Colon (tissue), 2 donors: ENCODE measurements around the gene NT5E.
A peak's percentile ranks its signal among the peaks of the same experiment; 100 is the strongest.

Source experiments
- FAIRE-seq: peaks from 2 replicates; lab custom pipeline; 2012; peaks lifted over from hg19 to GRCh38; lab: Jason Lieb, UNC
- donor health status: control.
- donor health status: control.

The NT5E gene

DNA sequence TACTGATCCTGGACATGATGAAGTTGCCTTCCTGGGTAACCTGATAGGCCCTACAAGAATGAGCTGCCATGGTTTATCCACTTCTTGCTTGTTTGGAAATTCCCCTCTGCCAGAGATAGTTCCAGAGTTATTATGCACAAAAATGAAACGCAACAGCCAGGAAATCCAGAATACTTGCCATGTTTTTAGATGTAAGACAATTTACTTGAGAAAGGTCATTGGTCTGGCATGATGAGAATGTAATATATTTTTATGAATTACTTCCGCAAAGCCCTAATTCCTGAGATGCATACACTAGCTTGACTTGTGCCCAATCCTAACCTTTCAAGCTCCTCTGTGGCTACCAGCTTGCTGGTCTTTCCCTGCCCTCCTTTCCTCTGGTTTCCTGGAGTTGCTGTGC, 27.9 kb upstream of the NT5E start:
- no peak for FAIRE-seq

GRCh38 chr6:85422996-85423395, 26.9 kb upstream of the NT5E start:
- FAIRE-seq = no peak

- FAIRE-seq = no peak
These were observed 24.9 kb upstream of the NT5E start for GRCh38 chr6:85424981-85425380.

- FAIRE-seq = no peak
These were observed 23.9 kb upstream of the NT5E start for GRCh38 chr6:85425997-85426396.

- FAIRE-seq = no peak
These were observed 21.4 kb upstream of the NT5E start for GRCh38 chr6:85428486-85428885.

- FAIRE-seq = no peak
These were observed 20.5 kb upstream of the NT5E start for GRCh38 chr6:85429346-85429745.

- no peak for FAIRE-seq
These were observed 18.6 kb upstream of the NT5E start for GRCh38 chr6:85431271-85431670.

DNA sequence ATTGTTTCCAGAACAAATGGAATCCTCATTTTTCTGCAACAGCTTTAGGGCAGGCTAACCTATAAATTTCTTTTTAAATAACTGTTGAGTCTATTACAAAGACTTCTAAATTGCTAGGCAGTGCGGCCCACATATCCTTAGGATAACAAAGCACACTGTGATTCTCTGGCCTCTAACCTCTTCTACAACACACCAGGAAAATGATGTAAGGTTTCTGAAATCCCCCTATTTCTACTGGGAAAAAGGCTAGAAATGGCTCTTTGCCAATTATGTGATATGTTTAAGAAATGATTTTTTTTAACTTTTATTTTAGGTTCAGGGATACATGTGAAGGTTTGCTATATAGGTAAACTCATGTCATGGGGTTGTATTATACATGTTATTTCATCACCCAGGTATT, 17.3 kb upstream of the NT5E start:
- FAIRE-seq = no peak

DNA sequence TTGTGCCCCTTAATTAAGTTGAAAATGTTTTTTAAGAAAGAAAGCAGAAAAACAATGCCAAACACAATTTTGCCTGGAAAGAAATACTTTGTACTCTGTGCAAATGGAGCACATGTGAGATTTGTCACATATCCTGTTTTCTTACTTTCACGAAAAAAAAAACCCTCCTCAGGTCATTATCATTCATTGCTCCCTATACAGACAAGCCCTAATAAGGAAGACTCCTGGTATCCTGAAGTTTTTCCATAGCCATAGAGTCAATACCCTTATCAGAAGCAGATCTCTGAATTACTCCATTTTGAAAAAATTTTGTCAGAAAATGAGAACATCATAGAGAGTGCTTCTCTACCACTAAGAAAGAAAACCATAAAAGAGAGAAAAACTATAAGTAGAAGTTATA, 14.0 kb upstream of the NT5E start:
- no peak for FAIRE-seq

- no peak for FAIRE-seq
These were observed 13.5 kb upstream of the NT5E start for GRCh38 chr6:85436411-85436810.

- no peak for FAIRE-seq
These were observed 12.9 kb upstream of the NT5E start for GRCh38 chr6:85436939-85437495.

DNA sequence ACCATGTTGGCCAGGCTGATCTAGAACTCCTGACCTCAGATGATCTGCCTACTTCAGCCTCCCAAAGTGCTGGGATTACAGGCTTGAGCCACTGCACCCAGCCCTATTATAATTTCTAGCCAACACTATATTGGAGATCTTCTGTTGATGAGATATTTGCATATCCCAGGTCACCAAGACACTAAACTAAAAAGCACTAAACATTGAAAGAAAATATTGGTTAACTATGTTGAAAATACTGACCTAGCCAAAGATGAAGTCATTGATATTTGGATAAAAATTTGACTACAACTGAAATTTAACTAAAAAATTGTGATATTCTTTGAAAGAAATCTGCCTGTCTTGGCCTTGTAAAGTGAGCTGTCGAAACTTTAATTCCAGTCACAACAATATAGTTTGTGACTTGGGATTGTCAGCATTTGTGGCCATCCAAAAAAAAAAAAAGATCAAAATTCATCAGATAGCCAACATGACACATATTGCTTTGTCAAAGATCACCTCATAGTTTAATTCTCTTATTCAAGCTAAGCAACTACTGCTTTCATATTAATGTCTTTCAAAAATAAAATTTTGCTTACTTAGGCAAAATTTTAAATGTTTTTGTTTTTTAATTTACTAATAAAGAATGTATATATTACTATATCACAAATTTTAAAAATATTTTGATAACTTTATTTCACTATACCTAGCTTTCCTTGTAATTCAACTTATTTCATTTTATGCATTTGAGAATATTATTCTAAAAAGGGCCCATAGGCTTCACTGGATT, 6.3 kb upstream of the NT5E start:
- FAIRE-seq = peak; percentile 57

DNA sequence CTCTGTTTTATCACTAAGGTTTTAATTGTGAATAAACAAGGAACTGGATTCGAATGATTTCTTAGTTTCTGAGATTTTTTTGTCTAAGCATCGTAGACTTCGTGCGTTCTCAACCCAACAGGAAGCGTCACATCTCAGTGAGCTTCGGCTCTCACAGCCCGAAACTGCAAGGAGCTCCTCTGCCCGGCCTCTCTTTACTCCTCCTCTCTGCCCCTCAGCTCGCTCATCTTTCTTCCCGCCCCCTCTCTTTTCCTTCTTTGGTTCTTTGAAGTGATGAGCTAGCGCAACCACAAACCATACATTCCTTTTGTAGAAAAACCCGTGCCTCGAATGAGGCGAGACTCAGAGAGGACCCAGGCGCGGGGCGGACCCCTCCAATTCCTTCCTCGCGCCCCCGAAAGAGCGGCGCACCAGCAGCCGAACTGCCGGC, 480 bp upstream of the NT5E start:
- FAIRE-seq = no peak

DNA sequence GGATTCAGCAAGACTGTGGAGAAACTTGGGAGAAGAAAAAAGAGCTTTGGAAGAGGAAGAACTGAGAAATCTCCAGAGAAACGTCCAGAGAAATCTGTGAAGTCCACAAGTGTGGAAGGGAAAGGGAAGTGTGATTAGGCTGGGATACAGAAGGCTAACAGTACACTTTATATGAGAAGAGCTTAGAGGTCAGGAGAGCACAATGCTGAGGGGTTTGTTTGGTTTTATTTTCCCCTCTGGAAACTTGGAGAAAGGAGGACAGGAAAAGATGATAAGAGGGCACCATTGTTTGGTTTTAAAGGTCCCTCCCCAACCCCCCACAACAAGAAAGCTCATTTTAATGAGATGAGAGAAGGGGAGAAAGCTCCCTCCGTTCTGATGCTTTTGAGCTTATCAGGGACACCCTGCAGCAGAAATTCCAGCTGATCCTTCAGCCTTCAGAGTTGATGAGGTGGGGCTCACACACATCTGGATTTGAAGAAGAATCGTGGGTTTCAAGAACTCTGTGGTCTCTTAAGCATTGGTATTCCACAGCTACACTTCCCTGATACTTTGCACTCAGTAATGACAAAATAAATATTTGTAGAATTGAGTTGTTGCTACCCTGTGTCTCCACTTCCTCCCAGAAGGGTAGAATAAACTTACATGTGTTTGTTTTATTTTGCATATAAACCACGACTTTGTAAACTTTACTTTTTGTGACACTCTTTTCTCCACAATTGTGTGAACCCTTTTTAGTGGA, 1.9 kb downstream of the NT5E start:
- no peak for FAIRE-seq

DNA sequence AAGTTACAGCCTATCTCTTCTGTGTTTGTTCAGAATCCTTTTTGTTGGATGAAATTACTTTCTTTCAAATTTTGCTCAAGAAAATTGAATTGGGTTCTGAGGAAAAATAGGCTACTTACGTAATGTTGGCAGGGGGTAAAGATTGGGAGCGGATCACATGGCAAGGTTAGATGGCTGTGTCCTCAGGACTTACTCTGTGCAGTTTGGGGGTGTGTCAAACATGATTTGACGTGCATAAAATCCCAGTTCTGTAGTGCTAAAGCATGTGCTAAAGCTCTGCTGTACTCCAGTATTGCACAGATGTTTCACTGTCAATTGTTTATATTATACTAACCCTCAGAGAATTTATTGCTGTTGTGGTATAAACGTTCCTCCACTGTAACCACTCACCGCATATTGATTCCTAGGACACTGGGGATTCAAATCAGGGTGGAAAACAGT, 2.6 kb downstream of the NT5E start:
- FAIRE-seq = no peak

DNA sequence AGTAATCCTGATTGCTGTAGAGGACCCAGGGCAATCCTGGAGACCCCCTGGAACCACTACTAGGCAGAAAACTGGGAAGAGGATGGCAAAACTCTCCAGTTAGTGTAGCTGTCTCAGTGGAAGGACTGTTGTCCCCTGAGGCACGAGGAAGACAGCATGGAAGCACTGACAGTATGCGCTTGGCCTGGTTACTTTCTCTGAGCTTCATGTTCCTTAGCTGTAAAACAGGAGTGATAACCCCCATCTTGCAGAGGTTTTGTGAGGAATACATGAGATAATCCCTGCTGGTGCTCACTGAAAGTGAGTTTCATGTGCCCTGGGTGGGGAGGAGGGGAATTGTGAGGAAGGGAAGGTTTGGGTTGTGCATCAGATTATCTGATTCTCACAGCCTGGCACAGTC, 3.2 kb downstream of the NT5E start:
- no peak for FAIRE-seq

DNA sequence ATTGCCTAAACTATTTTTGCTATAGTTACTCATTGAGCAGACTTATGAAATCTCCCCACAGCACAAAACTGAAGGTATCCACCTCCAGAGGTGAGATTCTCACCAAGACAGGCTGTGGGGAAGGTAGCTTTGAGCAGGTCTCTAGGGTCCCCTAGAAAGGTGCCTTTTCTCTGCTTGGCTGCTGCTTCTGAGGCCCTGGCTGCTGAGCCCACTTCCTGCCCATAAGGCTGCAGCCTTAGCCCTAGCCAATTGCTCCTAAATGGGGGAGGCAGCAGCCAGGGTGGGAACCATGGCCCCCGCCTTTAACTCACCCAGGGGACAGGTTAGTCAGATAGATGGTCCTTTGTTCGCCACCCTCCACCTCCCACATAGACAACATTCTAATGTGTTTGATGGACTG, 3.6 kb downstream of the NT5E start:
- FAIRE-seq = no peak

DNA sequence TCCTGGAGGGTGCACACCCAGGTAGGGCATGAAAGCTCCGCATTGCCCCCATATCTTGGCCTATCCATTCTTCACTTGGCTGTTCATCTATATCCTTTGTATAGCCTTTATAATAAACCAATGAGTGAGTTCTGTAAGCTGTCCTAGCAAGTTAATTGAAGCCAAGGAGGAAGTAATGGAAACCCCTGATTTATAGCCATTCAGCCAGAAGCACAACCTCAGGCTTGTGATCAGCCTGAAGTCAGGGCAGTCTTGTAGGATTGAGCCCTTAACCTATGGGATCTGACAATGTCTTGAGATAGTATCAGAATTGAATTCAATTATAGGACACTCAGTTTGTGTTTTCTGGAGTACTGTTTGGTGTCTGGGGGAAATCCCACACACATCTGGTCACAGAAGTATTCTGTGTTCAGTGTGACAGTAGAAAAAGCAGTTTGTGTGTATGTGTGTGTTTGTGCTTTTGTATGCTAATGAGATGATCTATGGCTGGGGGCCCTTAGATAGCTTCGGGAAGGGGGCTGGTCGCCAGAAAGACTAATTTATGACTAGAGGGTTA, 5.7 kb downstream of the NT5E start:
- no peak for FAIRE-seq

DNA sequence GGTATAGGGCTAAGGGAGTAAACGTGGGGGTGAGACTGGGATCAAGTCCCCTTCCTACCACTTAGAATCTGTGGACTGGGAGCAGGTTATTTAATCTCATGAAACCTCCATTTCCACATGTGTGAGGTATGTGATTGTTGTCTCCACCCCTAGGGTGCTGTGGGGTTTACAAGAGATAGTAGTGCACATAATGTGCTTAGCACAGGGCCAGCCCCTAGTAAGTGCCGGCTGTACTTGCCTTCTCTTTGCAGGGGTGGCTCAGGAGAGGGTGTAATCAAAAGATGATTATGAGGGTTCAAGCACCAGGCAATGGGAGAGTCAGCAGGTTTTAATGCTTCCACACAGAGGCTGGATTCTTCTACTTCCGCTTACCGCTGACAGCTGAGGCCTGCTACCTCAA, 6.9 kb downstream of the NT5E start:
- FAIRE-seq = no peak

DNA sequence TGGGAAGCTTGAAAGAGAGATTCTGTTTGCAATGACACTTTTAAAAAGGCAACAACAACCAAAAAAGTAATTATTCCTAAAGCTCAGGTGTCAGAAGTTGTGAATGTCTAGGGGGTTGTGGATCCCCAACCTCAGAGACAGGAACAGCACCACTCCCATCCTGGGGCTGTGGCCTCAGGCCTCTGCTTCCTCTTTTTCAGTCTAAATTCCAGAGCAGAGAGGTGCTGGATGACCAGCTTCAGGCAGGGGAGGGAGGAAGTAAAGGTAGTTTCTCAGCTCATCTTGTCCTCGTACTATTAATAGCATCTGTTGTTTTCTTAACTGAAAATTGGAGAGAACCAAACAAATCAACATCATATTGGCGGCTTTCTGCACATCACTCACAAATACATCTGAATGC, 8.3 kb downstream of the NT5E start:
- FAIRE-seq = no peak

DNA sequence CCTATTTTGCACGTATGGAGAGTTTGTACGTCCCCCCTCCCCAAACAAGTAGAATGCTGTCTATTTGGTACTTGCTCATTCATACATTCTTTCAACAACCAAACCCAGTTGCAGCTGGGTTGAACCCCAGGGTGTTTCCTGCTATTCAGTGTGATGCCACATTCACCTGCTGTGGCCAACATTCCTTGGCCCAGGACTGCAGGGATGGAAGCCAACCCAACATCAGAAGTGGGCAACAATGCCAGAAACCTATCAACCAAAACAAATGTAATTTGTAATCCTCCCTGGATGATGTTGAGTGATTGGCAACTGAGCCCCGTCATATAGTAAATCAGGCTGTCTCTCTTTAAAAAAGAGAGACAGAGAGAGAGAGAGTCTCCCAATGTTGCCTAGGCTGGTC, 8.9 kb downstream of the NT5E start:
- FAIRE-seq = no peak

GRCh38 chr6:85459224-85459901, 9.5 kb downstream of the NT5E start:
- no peak for FAIRE-seq
